Adrenal gland (tissue), 12 donors: ENCODE data around the gene COL23A1. TPM values are rescaled to one million over a fixed set of nuclear protein-coding genes. Genes with fewer than 3 reads are reported as not detected.

Experiments used
- DNase-seq, 7 donors: peaks; one replicate each; pipeline ENCODE4 v3.0.0-alpha.2; 2019 to 2020
- H3K27ac ChIP-seq, 5 donors: fragments of 200-600 bp; sonication (generic) in 4 of 5; 1 replicate in 3 of 5; 2 replicates in 2 of 5; pipeline versions ENCODE4 v1.5.1 to v1.8.0; 2016 to 2020; ENCODE audit warnings: mild to moderate bottlenecking in 1 of 5
- H3K27me3 ChIP-seq: fragments of 200-600 bp; 2 replicates; pipeline ENCODE4 v1.8.0; 2021
- H3K36me3 ChIP-seq, 2 donors: fragments of 200-600 bp; replicated peaks in 1 of 2; 1 replicate in 1 of 2; 2 replicates in 1 of 2; pipeline versions ENCODE4 v1.5.1 to v1.8.0; 2018 to 2022
- H3K4me1 ChIP-seq, 2 donors: fragments of 200-600 bp; replicated peaks in 1 of 2; 1 replicate in 1 of 2; 2 replicates in 1 of 2; pipeline versions ENCODE4 v1.5.1 to v1.8.0; 2018 to 2021
- H3K4me3 ChIP-seq, 4 donors: fragments of 200-600 bp; sonication (generic) in 3 of 4; one replicate each; pipeline ENCODE4 v1.5.1; 2016 to 2018
- H3K9me3 ChIP-seq, 3 donors: fragments of 200-600 bp; sonication (generic) in 1 of 3; replicated peaks in 1 of 3; 1 replicate in 2 of 3; 2 replicates in 1 of 3; pipeline versions ENCODE4 v1.5.1 to v1.8.0; 2016 to 2021
- CTCF ChIP-seq, 6 experiments: fragments of 450-650 bp in 4 of 6; fragments of 200-600 bp in 2 of 6; sonication (generic) in 1 of 6; IDR thresholded peaks; 1 replicate in 5 of 6; 2 replicates in 1 of 6; pipeline versions ENCODE4 v1.5.1 to v1.8.0; 2016 to 2021; ENCODE audit warnings: antibody characterized with exemption in 6 of 6, mild to moderate bottlenecking in 2 of 6, moderate library complexity in 1 of 6
- POLR2A ChIP-seq, 2 donors: fragments of 450-650 bp; IDR thresholded peaks; one replicate each; pipeline ENCODE4 v1.6.1; 2017; ENCODE audit warnings: antibody characterized with exemption in 2 of 2, mild to moderate bottlenecking in 2 of 2, moderate library complexity in 1 of 2
- WGBS, 4 donors: extraction: QIAGEN DNeasy Blood & Tissue Kit in 2 of 4; methylation state at CpG; one replicate each; pipeline versions ENCODE4 v1.1.5 to v1.1.7; 2013 to 2017; 5-methylcytosine and 5-hydroxymethylcytosine counted together
- intact Hi-C, 2 donors: fragments of 100-400 bp; cut with DNase I; formaldehyde crosslinking; loops; one replicate each; pipeline versions ENCODE4 v1.14.1 to v1.15.0; 2022 to 2023
- polyA plus RNA-seq, 3 donors: library from polyadenylated mRNA; stranded (reverse); fragments of 200-250 nt in 2 of 3; fragments of 350-450 nt in 1 of 3; fragmentation: Illumina TruSeq in 1 of 3; extraction: RNeasy Lipid Tissue Mini Kit (QIAGEN cat#74804) in 1 of 3; gene quantifications; one replicate each; pipeline ENCODE4 v1.2.3, GENCODE V29; 2013 to 2014
- total RNA-seq, 9 donors: library from RNA; depleted of rRNA in 4 of 9; stranded (reverse); fragments of >200 nt in 4 of 9; fragments of 120-200 nt in 1 of 9; fragmentation: NEBNext Ultra II Directional in 1 of 9; extraction: Animal tissue kit (Norgen Biotek cat#: 25700) in 1 of 9; gene quantifications; one replicate each; pipeline versions ENCODE4 v1.1.0 to v1.2.4, GENCODE V29; 2013 to 2023
- donor health status: healthy with polysubstance abuse.
- donor health status: Bipolar disorder and iron deficiency.
- donor health status: DM: yes; HTN: yes; CAD: no.
- donor health status: DM: no; HTN: no; CAD: no.
- donor health status: DM: no; HTN: no; CAD: no.
- donor health status: DM: yes; HTN: yes; CAD: no.

The COL23A1 gene
- total and polyA plus RNA-seq, 12 donors = 0.09 to 4.4 (median 0.88) TPM

GRCh38 chr5:178476531-178476930, 113.7 kb downstream of the COL23A1 start:
- Histone ChIP-seq H3K27me3 (no peaks in the 10 kb centered on the region), H3K36me3 (no peaks in the 10 kb centered on the region), H3K4me1 (no peaks in the 10 kb centered on the region), H3K4me3 (no peak overlapping the region), H3K9me3 (no peaks in the 10 kb centered on the region), H3K27ac (no peak overlapping the region)
- intact Hi-C loops = no loop called here
- TF ChIP-seq POLR2A (IDR thresholded peaks at IDR 0.05) (no peak), CTCF (IDR thresholded peaks at IDR 0.05) (no peak)
- WGBS, 4 donors = 89 to 96% (median 91%) methylated on average over 5 to 8 of the region's 8 CpGs
- DNase-seq = peak in 1 of 7 donors; percentile 16

GRCh38 chr5:178475422-178475821, 114.8 kb downstream of the COL23A1 start:
- DNase-seq = no peak
- H3K4me1 ChIP-seq = no peaks in the 10 kb centered on the region
- 83 to 94% (median 91%) methylated on average over 5 of the region's 5 CpGs for WGBS, 4 donors
- intact Hi-C loops = no loop called here
- H3K4me3 ChIP-seq = no peak overlapping the region
- H3K27me3 ChIP-seq = no peaks in the 10 kb centered on the region
- no peak overlapping the region for H3K27ac ChIP-seq
- TF ChIP-seq POLR2A (IDR thresholded peaks at IDR 0.05) = no peak
- TF ChIP-seq CTCF (IDR thresholded peaks at IDR 0.05) = no peak
- H3K36me3 ChIP-seq = no peaks in the 10 kb centered on the region
- H3K9me3 ChIP-seq = no peaks in the 10 kb centered on the region

- no peak overlapping the region for H3K4me3 ChIP-seq
- H3K27me3 ChIP-seq = no peaks in the 10 kb centered on the region
- H3K36me3 ChIP-seq = no peaks in the 10 kb centered on the region
- no peaks in the 10 kb centered on the region for H3K9me3 ChIP-seq
- WGBS, 4 donors = 68 to 77% (median 72%) methylated on average over 7 of the region's 7 CpGs
- TF ChIP-seq POLR2A (IDR thresholded peaks at IDR 0.05) = no peak
- TF ChIP-seq CTCF (IDR thresholded peaks at IDR 0.05) = no peak
- intact Hi-C loops = no loop called here
- H3K27ac ChIP-seq = peak overlapping the region in 1 of 5 donors; percentile 22
- no peaks in the 10 kb centered on the region for H3K4me1 ChIP-seq
- no peak for DNase-seq
Observed at GRCh38 chr5:178474562-178475184, 115.5 kb downstream of the COL23A1 start.

GRCh38 chr5:178473854-178474253, 116.3 kb downstream of the COL23A1 start:
- H3K27me3 ChIP-seq = no peaks in the 10 kb centered on the region
- intact Hi-C loops = no loop called here
- no peak overlapping the region for H3K4me3 ChIP-seq
- H3K27ac ChIP-seq = no peak overlapping the region
- no peaks in the 10 kb centered on the region for H3K4me1 ChIP-seq
- TF ChIP-seq POLR2A (IDR thresholded peaks at IDR 0.05) (no peak), CTCF (IDR thresholded peaks at IDR 0.05) (no peak)
- DNase-seq = no peak
- WGBS, 4 donors = 49 to 56% (median 53%) methylated on average over 7 of the region's 7 CpGs
- H3K9me3 ChIP-seq = no peaks in the 10 kb centered on the region
- H3K36me3 ChIP-seq = no peaks in the 10 kb centered on the region
